K562 (cell line): ENCODE results near the gene SH3PXD2B. TPM values are rescaled to one million over a fixed set of nuclear protein-coding genes. Genes with fewer than 3 reads are reported as not detected.

Experiments
- ATAC-seq: fragments of 200-7000 bp; cut with Tn5 transposase; 3 replicates; pipeline ENCODE4 v1.9.1; 2020; ENCODE audit warnings: moderate library complexity
- BruUV-seq: library from RNA; stranded (reverse); fragments of 400-500 nt; replicated peaks from 2 replicates; lab custom pipeline; 2021; lab: Mats Ljungman, UMichigan
- CTCF ChIA-PET: fragments of 300-600 bp; formaldehyde crosslinking; extraction: SDS; loops from one replicate; lab custom pipeline; 2021; ENCODE audit warnings: low intra/inter-chr PET ratio; lab: Yijun Ruan, JAX
- POLR2A ChIA-PET: fragments of 300-600, 350-650 bp; sonication (Branson Sonifier 250); formaldehyde crosslinking; extraction: SDS; loops from one replicate; lab custom pipeline; 2021; ENCODE audit warnings: antibody characterized with exemption, inconsistent platforms; lab: Yijun Ruan, JAX
- DNase-seq, 4 experiments: peaks; one replicate each; pipeline versions ENCODE4 v3.0.0 to v3.0.0-alpha.2; 2011 to 2018; ENCODE audit warnings: low spot score in 3 of 4, mixed read lengths in 3 of 4; ENCODE audit errors: extremely low read depth in 1 of 4
- FAIRE-seq: peaks from 2 replicates; lab custom pipeline; 2011; peaks lifted over from hg19 to GRCh38; lab: Jason Lieb, UNC
- H2AFZ ChIP-seq: 2 replicates; pipeline ENCODE4 v1.6.0; 2011; ENCODE audit warnings: low read depth, low read length, control low read depth, inconsistent platforms
- H3K27ac ChIP-seq: fragments of 200-600 bp; 3 replicates; pipeline ENCODE4 v1.8.0; 2011; ENCODE audit warnings: low read depth, mild to moderate bottlenecking, control low read depth, inconsistent platforms, low read length, moderate library complexity, mixed read lengths; ENCODE audit errors: extremely low read depth
- H3K27me3 ChIP-seq, 2 experiments: fragments of 300-600 bp in 1 of 2; 2 replicates in 1 of 2; 3 replicates in 1 of 2; pipeline versions ENCODE4 v1.6.0 to v1.8.0; 2011; ENCODE audit warnings: inconsistent platforms in 2 of 2, low read length in 2 of 2, mild to moderate bottlenecking in 1 of 2, mixed read lengths in 1 of 2, moderate library complexity in 1 of 2; ENCODE audit not compliant: control insufficient read depth in 2 of 2, insufficient read depth in 2 of 2
- H3K36me3 ChIP-seq: fragments of 300-600 bp; 3 replicates; pipeline ENCODE4 v1.8.0; 2011; ENCODE audit warnings: mild to moderate bottlenecking, low read length, inconsistent platforms; ENCODE audit not compliant: control insufficient read depth, insufficient read depth
- H3K4me1 ChIP-seq, 2 experiments: fragments of 200-600 bp in 1 of 2; replicated peaks in 1 of 2; 2 replicates in 1 of 2; 3 replicates in 1 of 2; pipeline versions ENCODE4 v1.5.1 to v1.8.0; 2011; ENCODE audit warnings: inconsistent platforms in 2 of 2, low read length in 2 of 2, mild to moderate bottlenecking in 1 of 2, mixed read lengths in 1 of 2, moderate library complexity in 1 of 2; ENCODE audit not compliant: control insufficient read depth in 2 of 2, insufficient read depth in 2 of 2
- H3K4me2 ChIP-seq: 2 replicates; pipeline ENCODE4 v1.6.1; 2011; ENCODE audit warnings: low read length, control low read depth, inconsistent platforms, mixed read lengths; ENCODE audit not compliant: insufficient read depth
- H3K4me3 ChIP-seq: fragments of 200-600 bp; sonication (generic), shearing (Covaris generic); 2 replicates; pipeline ENCODE4 v1.5.1; 2016; ENCODE audit warnings: control low read depth, inconsistent platforms
- H3K79me2 ChIP-seq: fragments of 200-600 bp; 3 replicates; pipeline ENCODE4 v1.8.0; 2011; ENCODE audit warnings: low read length, inconsistent platforms; ENCODE audit not compliant: control insufficient read depth, insufficient read depth
- H3K9ac ChIP-seq, 2 experiments: 2 replicates each; pipeline versions ENCODE4 v1.6.0 to v1.6.1; 2011; ENCODE audit warnings: low read depth in 2 of 2, low read length in 2 of 2, control low read depth in 1 of 2, inconsistent platforms in 1 of 2, mild to moderate bottlenecking in 1 of 2, mixed read lengths in 1 of 2; ENCODE audit not compliant: insufficient read depth in 1 of 2
- H3K9me1 ChIP-seq: one replicate; pipeline ENCODE4 v1.6.0; 2011; ENCODE audit warnings: inconsistent platforms, mild to moderate bottlenecking, low read length, moderate library complexity; ENCODE audit not compliant: control insufficient read depth, insufficient read depth
- H3K9me3 ChIP-seq: replicated peaks from 2 replicates; pipeline ENCODE4 v1.5.1; 2011; ENCODE audit warnings: low read depth, low read length, inconsistent platforms; ENCODE audit not compliant: control insufficient read depth, insufficient read depth
- H4K20me1 ChIP-seq: replicated peaks from 2 replicates; pipeline ENCODE4 v1.6.1; 2011; ENCODE audit warnings: low read length, inconsistent platforms, mixed read lengths; ENCODE audit not compliant: control insufficient read depth, insufficient read depth
- CAMTA2 ChIP-seq: fragments of 250-450 bp; sonication (Bioruptor Pico); conservative IDR thresholded peaks from 2 replicates; pipeline ENCODE4 v1.5.1; 2022
- CBFA2T2 ChIP-seq: fragments of 450-650 bp; conservative IDR thresholded peaks from 2 replicates; pipeline ENCODE4 v1.6.1; 2017; ENCODE audit warnings: mild to moderate bottlenecking
- KDM1A ChIP-seq, 2 experiments: fragments of 450-650 bp; IDR thresholded peaks; 2 replicates each; pipeline ENCODE4 v1.6.1; 2016; ENCODE audit warnings: mild to moderate bottlenecking in 2 of 2
- MTA1 ChIP-seq: fragments of 450-650 bp; IDR thresholded peaks from 2 replicates; pipeline ENCODE4 v1.6.1; 2017; ENCODE audit warnings: borderline replicate concordance
- RBM17 ChIP-seq: fragments of 200-400 bp; formaldehyde crosslinking; IDR thresholded peaks from 2 replicates; pipeline ENCODE4 v1.6.1; 2017; ENCODE audit warnings: low read depth, mild to moderate bottlenecking, low read length, borderline replicate concordance
- RBM34 ChIP-seq: fragments of 200-400 bp; formaldehyde crosslinking; IDR thresholded peaks from 2 replicates; pipeline ENCODE4 v1.6.1; 2018; ENCODE audit warnings: low read length, borderline replicate concordance; ENCODE audit not compliant: insufficient read depth
- ZNF764 ChIP-seq: fragments of 250-450 bp; sonication (Bioruptor Pico); IDR thresholded peaks from 2 replicates; pipeline ENCODE4 v1.4.0; 2020; ENCODE audit warnings: low read depth, mild to moderate bottlenecking, moderate library complexity
- WGBS: fragments of 100-300 bp; shearing (Covaris generic); methylation state at CpG from one replicate; pipeline ENCODE4 v1.1.6; 2016; ENCODE audit warnings: low coverage, mixed read lengths; ENCODE audit not compliant: insufficient coverage; ENCODE audit errors: missing lambda C conversion rate; 5-methylcytosine and 5-hydroxymethylcytosine counted together
- in situ Hi-C: fragments of 300-500 bp; cut with MboI; formaldehyde crosslinking; loops from 4 replicates; pipeline ENCODE4 v1.15.0; 2018; ENCODE audit warnings: inconsistent platforms, mixed read lengths
- intact Hi-C: fragments of 100-400 bp; cut with micrococcal nuclease; formaldehyde crosslinking; loops from 2 replicates; pipeline ENCODE4 v1.14.2; 2022
- polyA plus RNA-seq, 8 experiments: library from polyadenylated mRNA; depleted of rRNA in 4 of 8; stranded (reverse) in 5 of 8; unstranded in 3 of 8; fragments of >200 nt; fragmentation: Nextera tagmentation in 2 of 8; fragmentation: Illumina TruSeq in 1 of 8; extraction: Ambion mirVana in 2 of 8; extraction: Trizol in 1 of 8; gene quantifications; 2 replicates each; pipeline versions ENCODE4 v1.2.1 to v1.2.3, GENCODE V29; 2011 to 2014; ENCODE audit warnings: inconsistent platforms in 1 of 8, missing spikeins in 1 of 8
- total RNA-seq, 7 experiments: library from RNA; depleted of rRNA in 6 of 7; stranded (reverse); fragments of >200 nt in 6 of 7; fragmentation: Illumina TruSeq in 2 of 7; extraction: Trizol in 2 of 7; gene quantifications; 2 replicates each; pipeline versions ENCODE4 v1.2.1 to v1.2.3, GENCODE V29; 2011 to 2021; ENCODE audit warnings: low replicate concordance in 1 of 7
- TF ChIP-seq, protein P1 (sequence below): IDR thresholded peaks from 3 replicates; pipeline ENCODE4 v1.6.1; 2011; ENCODE audit warnings: borderline replicate concordance, mild to moderate bottlenecking; ENCODE audit not compliant: insufficient read length, insufficient read depth
- TF ChIP-seq, protein P2 (sequence below), 2 experiments: IDR thresholded peaks; 2 replicates each; pipeline ENCODE4 v1.6.1; 2011; ENCODE audit warnings: borderline replicate concordance in 1 of 2, control low read depth in 1 of 2, low read depth in 1 of 2, low read length in 1 of 2, mild to moderate bottlenecking in 1 of 2, mixed read lengths in 1 of 2, moderate library complexity in 1 of 2; ENCODE audit not compliant: insufficient read depth in 1 of 2, insufficient read length in 1 of 2, poor library complexity in 1 of 2, severe bottlenecking in 1 of 2; ENCODE audit errors: extremely low read depth in 1 of 2
- TF ChIP-seq, protein P3 (sequence below): sonication (generic); formaldehyde crosslinking; IDR thresholded peaks from 2 replicates; pipeline ENCODE4 v1.9.0; 2022; ENCODE audit warnings: mild to moderate bottlenecking, missing genetic modification reagents

The SH3PXD2B gene
- total and polyA plus RNA-seq, 9 of the 15 experiments (the other 6 are each of a cell fraction or from before 2014, with no cell fraction given) = 0.04 to 0.66 (median 0.19) TPM

DNA sequence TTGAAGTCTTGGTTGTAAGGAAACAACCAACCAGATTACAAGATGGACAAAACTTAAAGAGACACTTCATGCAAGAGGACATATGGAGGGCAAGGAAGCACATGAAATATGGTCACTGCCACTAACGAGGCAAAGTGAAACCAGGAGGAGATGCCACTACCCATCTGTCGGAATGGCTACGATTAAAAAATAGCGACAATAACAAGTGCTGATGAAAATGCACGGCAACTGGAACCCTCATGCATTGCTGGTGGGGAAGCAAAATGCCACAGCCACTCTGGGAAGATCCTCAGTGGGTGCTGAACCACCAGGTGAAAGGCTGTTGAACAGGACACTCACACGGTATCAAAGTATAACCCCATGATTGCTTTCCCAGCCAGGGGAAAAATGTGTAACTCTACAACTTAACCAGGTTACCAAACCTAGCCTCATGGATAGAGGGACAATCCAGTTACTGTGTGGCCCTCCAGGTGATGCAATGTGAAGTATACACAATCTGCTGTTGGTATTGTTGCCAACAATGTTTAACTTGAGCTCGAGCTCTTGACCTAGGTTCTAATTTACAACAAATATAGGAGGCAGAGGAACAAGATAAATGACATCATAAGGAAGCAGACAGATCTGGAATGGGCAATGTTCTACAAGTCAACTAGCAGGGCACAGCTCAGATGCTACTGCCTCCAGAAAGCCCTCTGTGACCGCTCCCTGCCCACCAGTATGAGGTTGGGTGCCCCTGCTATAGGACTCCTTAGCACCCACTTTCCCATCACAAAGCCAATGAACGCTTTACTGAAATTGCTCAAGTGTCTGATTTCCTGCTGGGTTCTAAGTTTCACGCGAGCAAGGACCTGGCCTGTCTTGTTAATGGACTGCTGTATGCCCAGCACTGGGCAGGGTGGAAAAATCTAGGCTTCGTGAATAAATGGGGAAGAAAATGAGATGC, 25.8 kb downstream of the SH3PXD2B start:
- H3K27ac ChIP-seq = no peak overlapping the region
- H4K20me1 ChIP-seq = no peaks in the 10 kb centered on the region
- intact Hi-C loops (no loop called here), in situ Hi-C loops (no loop called here)
- H3K9ac ChIP-seq = no peak overlapping the region
- H3K9me3 ChIP-seq = no peaks in the 10 kb centered on the region
- no peaks in the 10 kb centered on the region for H3K36me3 ChIP-seq
- POLR2A ChIA-PET = interaction anchor here (0.7 kb wide), 1 partner anchor 17 kb away, joined by 4 read pairs; no protein-coding TSS in a partner anchor
- ATAC-seq (no peak), DNase-seq (no peak), FAIRE-seq (no peak)
- H3K4me3 ChIP-seq = no peak overlapping the region
- H3K9me1 ChIP-seq = no peaks in the 10 kb centered on the region
- H3K4me1 ChIP-seq = peaks cover 0 to 5% of the 10 kb centered on the region in 2 experiments; a peak in 2 of 5 replicates
- H3K4me2 ChIP-seq = no peak overlapping the region
- H3K79me2 ChIP-seq = no peaks in the 10 kb centered on the region
- peaks cover 11 to 65% of the 10 kb centered on the region in 2 experiments for H3K27me3 ChIP-seq
- H2AFZ ChIP-seq = no peak overlapping the region
- no peak for TF ChIP-seq ZNF764 (CRISPR knock-in tag)
- TF ChIP-seq RBM17 = no peak
- TF ChIP-seq KDM1A (IDR thresholded peaks at IDR 0.05) = no peak
- CTCF ChIA-PET = no interaction called here
- no TSS peak for BruUV-seq
- 1% methylated on average over 12 of the region's 12 CpGs for WGBS

DNA sequence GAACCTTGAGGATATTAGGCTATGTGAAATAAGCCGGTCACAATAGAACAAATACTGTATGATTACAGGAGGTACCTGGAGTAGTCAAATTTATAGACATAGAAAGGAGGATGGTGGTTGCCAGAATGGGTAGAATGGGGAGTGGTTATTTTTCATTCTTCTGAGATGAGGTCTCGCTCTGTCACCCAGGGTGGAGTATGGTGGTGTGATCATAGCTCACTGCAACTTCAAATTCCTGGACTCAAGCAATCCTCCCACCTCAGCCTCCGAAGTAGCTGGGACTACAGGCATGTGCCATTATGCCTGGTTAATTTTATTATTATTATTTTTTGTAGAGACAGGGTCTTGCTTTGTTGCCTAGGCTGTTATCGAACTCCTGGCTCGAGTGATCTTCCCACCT, 27.1 kb downstream of the SH3PXD2B start:
- no peak for FAIRE-seq
- Histone ChIP-seq H3K27ac (no peak overlapping the region), H3K9ac (no peak overlapping the region), H2AFZ (no peak overlapping the region), H3K4me3 (no peak overlapping the region), H3K36me3 (no peaks in the 10 kb centered on the region), H3K9me3 (no peaks in the 10 kb centered on the region), H3K4me1 (peaks cover 0 to 3% of the 10 kb centered on the region in 2 experiments; a peak in 1 of 5 replicates), H4K20me1 (no peaks in the 10 kb centered on the region), H3K9me1 (no peaks in the 10 kb centered on the region), H3K27me3 (peaks cover 8 to 59% of the 10 kb centered on the region in 2 experiments), H3K4me2 (no peak overlapping the region), H3K79me2 (no peaks in the 10 kb centered on the region)
- 1% methylated on average over 5 of the region's 5 CpGs for WGBS
- no peak for ATAC-seq
- CTCF ChIA-PET = no interaction called here
- no peak for DNase-seq
- POLR2A ChIA-PET = interaction anchor here (1.1 kb wide), 1 partner anchor 15 kb away, joined by 3 read pairs; no protein-coding TSS in a partner anchor
- in situ Hi-C loops = no loop called here
- intact Hi-C loops = no loop called here
- no TSS peak for BruUV-seq
- TF ChIP-seq CBFA2T2 (no peak), MTA1 (no peak), RBM17 (no peak), RBM34 (no peak), CAMTA2 (CRISPR knock-in tag) (no peak)
- TF ChIP-seq, protein P1, sequence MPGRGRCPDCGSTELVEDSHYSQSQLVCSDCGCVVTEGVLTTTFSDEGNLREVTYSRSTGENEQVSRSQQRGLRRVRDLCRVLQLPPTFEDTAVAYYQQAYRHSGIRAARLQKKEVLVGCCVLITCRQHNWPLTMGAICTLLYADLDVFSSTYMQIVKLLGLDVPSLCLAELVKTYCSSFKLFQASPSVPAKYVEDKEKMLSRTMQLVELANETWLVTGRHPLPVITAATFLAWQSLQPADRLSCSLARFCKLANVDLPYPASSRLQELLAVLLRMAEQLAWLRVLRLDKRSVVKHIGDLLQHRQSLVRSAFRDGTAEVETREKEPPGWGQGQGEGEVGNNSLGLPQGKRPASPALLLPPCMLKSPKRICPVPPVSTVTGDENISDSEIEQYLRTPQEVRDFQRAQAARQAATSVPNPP = no peak
- TF ChIP-seq, protein P2, sequence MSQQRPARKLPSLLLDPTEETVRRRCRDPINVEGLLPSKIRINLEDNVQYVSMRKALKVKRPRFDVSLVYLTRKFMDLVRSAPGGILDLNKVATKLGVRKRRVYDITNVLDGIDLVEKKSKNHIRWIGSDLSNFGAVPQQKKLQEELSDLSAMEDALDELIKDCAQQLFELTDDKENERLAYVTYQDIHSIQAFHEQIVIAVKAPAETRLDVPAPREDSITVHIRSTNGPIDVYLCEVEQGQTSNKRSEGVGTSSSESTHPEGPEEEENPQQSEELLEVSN (IDR thresholded peaks at IDR 0.05; ENCODE audit: borderline replicate concordance in 1 of 2, extremely low read depth in 1 of 2, insufficient read depth in 1 of 2, insufficient read length in 1 of 2, low read depth in 1 of 2, low read length in 1 of 2, poor library complexity in 1 of 2, severe bottlenecking in 1 of 2) = no peak
- TF ChIP-seq, protein P3, sequence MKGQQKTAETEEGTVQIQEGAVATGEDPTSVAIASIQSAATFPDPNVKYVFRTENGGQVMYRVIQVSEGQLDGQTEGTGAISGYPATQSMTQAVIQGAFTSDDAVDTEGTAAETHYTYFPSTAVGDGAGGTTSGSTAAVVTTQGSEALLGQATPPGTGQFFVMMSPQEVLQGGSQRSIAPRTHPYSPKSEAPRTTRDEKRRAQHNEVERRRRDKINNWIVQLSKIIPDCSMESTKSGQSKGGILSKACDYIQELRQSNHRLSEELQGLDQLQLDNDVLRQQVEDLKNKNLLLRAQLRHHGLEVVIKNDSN (CRISPR knock-in tag) = no peak
